Endothelial cell (in vitro differentiated cells): Measurements from ENCODE around the gene PPP1R27. TPM values are rescaled to one million over a fixed set of nuclear protein-coding genes. Genes with fewer than 3 reads are reported as not detected.

ENCODE experiments used
- DNase-seq: peaks from one replicate; pipeline ENCODE4 v3.0.0; 2021; ENCODE audit warnings: low spot score
- H3K27ac Mint-ChIP-seq: one replicate; pipeline ENCODE4 v1.8.0; 2021; ENCODE audit warnings: mixed read lengths, inconsistent platforms; ENCODE audit not compliant: unreplicated experiment
- H3K27me3 Mint-ChIP-seq: one replicate; pipeline ENCODE4 v1.8.0; 2021; ENCODE audit warnings: mild to moderate bottlenecking, moderate library complexity, mixed read lengths, inconsistent platforms; ENCODE audit not compliant: unreplicated experiment
- H3K36me3 Mint-ChIP-seq: one replicate; pipeline ENCODE4 v1.8.0; 2021; ENCODE audit warnings: mild to moderate bottlenecking, low read depth, mixed read lengths, inconsistent platforms; ENCODE audit not compliant: unreplicated experiment
- H3K4me1 Mint-ChIP-seq: one replicate; pipeline ENCODE4 v1.8.0; 2021; ENCODE audit warnings: mild to moderate bottlenecking, mixed read lengths, inconsistent platforms; ENCODE audit not compliant: unreplicated experiment
- H3K4me3 Mint-ChIP-seq: one replicate; pipeline ENCODE4 v1.8.0; 2021; ENCODE audit warnings: mild to moderate bottlenecking, mixed read lengths, inconsistent platforms; ENCODE audit not compliant: unreplicated experiment
- H3K9me3 Mint-ChIP-seq: one replicate; pipeline ENCODE4 v1.8.0; 2021; ENCODE audit warnings: mixed read lengths, inconsistent platforms; ENCODE audit not compliant: unreplicated experiment
- CTCF ChIP-seq: fragments of 200-600 bp; sonication (generic); IDR thresholded peaks from one replicate; pipeline ENCODE4 v1.5.0; 2021; ENCODE audit warnings: antibody characterized with exemption; ENCODE audit not compliant: unreplicated experiment
- total RNA-seq: library from RNA; stranded (reverse); fragmentation: NEBNext Ultra II Directional; extraction: Animal tissue kit (Norgen Biotek cat#: 25700); gene quantifications from one replicate; pipeline ENCODE4 v1.2.1, GENCODE V29; 2021; ENCODE audit not compliant: unreplicated experiment

PPP1R27 gene
- total RNA-seq, 1 donor from 2014 or later, result not detected

GRCh38 chr17:81792675-81793615 is 41.9 kb downstream of the PPP1R27 start:
- no peak for DNase-seq
- H3K4me1 Mint-ChIP-seq, result no peaks in the 10 kb centered on the region
- H3K27ac Mint-ChIP-seq, result no peak overlapping the region
- no peaks in the 10 kb centered on the region for H3K9me3 Mint-ChIP-seq
- H3K4me3 Mint-ChIP-seq, result no peak overlapping the region
- no peaks in the 10 kb centered on the region for H3K27me3 Mint-ChIP-seq
- H3K36me3 Mint-ChIP-seq, result no peaks in the 10 kb centered on the region
- TF ChIP-seq CTCF, result no peak

Other genes starting within 250 kb of the PPP1R27 start
- 133 TPM for gene NPLOC4, start 197.9 kb downstream of the PPP1R27 start, total RNA-seq
- 2.5 TPM for gene TSPAN10, start 197.9 kb downstream of the PPP1R27 start, total RNA-seq
- gene PDE6G, start 178.5 kb downstream of the PPP1R27 start, total RNA-seq, result 1.1 TPM
- gene OXLD1, start 168.4 kb downstream of the PPP1R27 start, total RNA-seq, result 22.4 TPM
- gene CCDC137, start 168.3 kb downstream of the PPP1R27 start, total RNA-seq, result 31.8 TPM
- gene ARL16, start 151.3 kb downstream of the PPP1R27 start, total RNA-seq, result 54.0 TPM
- 142 TPM for gene HGS, start 151.0 kb downstream of the PPP1R27 start, total RNA-seq
- gene MRPL12, start 131.7 kb downstream of the PPP1R27 start, total RNA-seq, result 58.5 TPM
- gene SLC25A10, start 122.8 kb downstream of the PPP1R27 start, total RNA-seq, result 6.7 TPM
- not detected for gene GCGR, start 30.9 kb downstream of the PPP1R27 start, total RNA-seq
- 190 TPM for gene MCRIP1, start 1.8 kb downstream of the PPP1R27 start, total RNA-seq
- 678 TPM for gene P4HB, start 25.5 kb upstream of the PPP1R27 start, total RNA-seq
- 443 TPM for gene ARHGDIA, start 36.3 kb upstream of the PPP1R27 start, total RNA-seq
- 127 TPM for gene ALYREF, start 56.5 kb upstream of the PPP1R27 start, total RNA-seq
- 121 TPM for gene ANAPC11, start 56.7 kb upstream of the PPP1R27 start, total RNA-seq
- gene NPB, start 67.2 kb upstream of the PPP1R27 start, total RNA-seq, result 0.56 TPM
- gene PCYT2, start 76.3 kb upstream of the PPP1R27 start, total RNA-seq, result 26.8 TPM
- gene SIRT7, start 83.1 kb upstream of the PPP1R27 start, total RNA-seq, result 14.4 TPM
- 23.6 TPM for gene MAFG, start 92.7 kb upstream of the PPP1R27 start, total RNA-seq
- 24.4 TPM for gene PYCR1, start 102.2 kb upstream of the PPP1R27 start, total RNA-seq
- not detected for gene MYADML2, start 112.2 kb upstream of the PPP1R27 start, total RNA-seq
- gene NOTUM, start 126.1 kb upstream of the PPP1R27 start, total RNA-seq, result not detected
- gene ASPSCR1, start 142.6 kb upstream of the PPP1R27 start, total RNA-seq, result 25.6 TPM
- 42.9 TPM for gene CENPX, start 187.8 kb upstream of the PPP1R27 start, total RNA-seq
- 12.2 TPM for gene LRRC45, start 188.3 kb upstream of the PPP1R27 start, total RNA-seq
- 24.0 TPM for gene RAC3, start 196.6 kb upstream of the PPP1R27 start, total RNA-seq
- gene DCXR, start 202.6 kb upstream of the PPP1R27 start, total RNA-seq, result 30.8 TPM
- gene RFNG, start 216.8 kb upstream of the PPP1R27 start, total RNA-seq, result 19.7 TPM
- gene GPS1, start 216.8 kb upstream of the PPP1R27 start, total RNA-seq, result 80.0 TPM
- gene DUS1L, start 230.8 kb upstream of the PPP1R27 start, total RNA-seq, result 74.1 TPM